Sigmoid colon (tissue), 4 donors: ENCODE measurements around the gene SLC2A6.

Source experiments
- CTCF ChIP-seq, 4 experiments: fragments of 450-650 bp in 3 of 4; fragments of 200-600 bp in 1 of 4; IDR thresholded peaks; one replicate each; pipeline ENCODE4 v1.5.1; 2016 to 2019; ENCODE audit warnings: antibody characterized with exemption in 4 of 4, mild to moderate bottlenecking in 3 of 4, moderate library complexity in 2 of 4
- POLR2AphosphoS5 ChIP-seq, 4 donors: sonication (generic); formaldehyde crosslinking; IDR thresholded peaks; one replicate each; pipeline ENCODE4 v1.6.1; 2017; ENCODE audit warnings: antibody characterized with exemption in 4 of 4

GRCh38 chr9:133494636-133495326 is 15.9 kb upstream of the SLC2A6 start:
- TF ChIP-seq CTCF (IDR thresholded peaks at IDR 0.05) (no peak), POLR2AphosphoS5 (IDR thresholded peaks at IDR 0.05) (no peak)
